Ovary (tissue), 9 donors: Measurements from ENCODE around the gene BRCA1. TPM values are rescaled to one million over a fixed set of nuclear protein-coding genes. Genes with fewer than 3 reads are reported as not detected.

ENCODE experiments used
- DNase-seq, 5 donors: peaks; one replicate each; pipeline ENCODE4 v3.0.0-alpha.2; 2019 to 2020
- H3K27ac ChIP-seq, 2 donors: fragments of 200-600 bp; one replicate each; pipeline versions ENCODE4 v1.5.1 to v1.8.0; 2019 to 2022
- H3K27me3 ChIP-seq: fragments of 200-600 bp; one replicate; pipeline ENCODE4 v1.8.0; 2022
- H3K36me3 ChIP-seq: fragments of 200-600 bp; sonication (generic); one replicate; pipeline ENCODE4 v1.5.1; 2019
- H3K4me1 ChIP-seq: one replicate; pipeline ENCODE4 v1.8.1; 2013; ENCODE audit warnings: mild to moderate bottlenecking, moderate library complexity; ENCODE audit not compliant: insufficient read depth
- H3K4me3 ChIP-seq: fragments of 200-600 bp; sonication (generic); one replicate; pipeline ENCODE4 v1.5.1; 2017
- H3K9me3 ChIP-seq, 2 donors: fragments of 200-600 bp in 1 of 2; sonication (generic) in 1 of 2; one replicate each; pipeline versions ENCODE4 v1.5.1 to v1.8.1; 2013 to 2019; ENCODE audit warnings: mild to moderate bottlenecking in 1 of 2, moderate library complexity in 1 of 2
- CTCF ChIP-seq, 3 donors: fragments of 450-650 bp in 2 of 3; fragments of 200-600 bp in 1 of 3; IDR thresholded peaks; one replicate each; pipeline versions ENCODE4 v1.5.1 to v1.8.0; 2016 to 2022; ENCODE audit warnings: antibody characterized with exemption in 3 of 3, mild to moderate bottlenecking in 1 of 3
- EP300 ChIP-seq: sonication (generic); formaldehyde crosslinking; IDR thresholded peaks from one replicate; pipeline ENCODE4 v1.6.1; 2017; ENCODE audit warnings: antibody characterized with exemption
- POLR2A ChIP-seq: fragments of 450-650 bp; IDR thresholded peaks from one replicate; pipeline ENCODE4 v1.6.1; 2017; ENCODE audit warnings: antibody characterized with exemption, mild to moderate bottlenecking, moderate library complexity
- WGBS, 3 donors: extraction: QIAGEN DNeasy Blood & Tissue Kit in 1 of 3; methylation state at CpG; one replicate each; pipeline versions ENCODE4 v1.1.5 to v1.1.7; 2013 to 2017; 5-methylcytosine and 5-hydroxymethylcytosine counted together
- intact Hi-C, 4 donors: fragments of 100-400 bp; cut with DNase I; formaldehyde crosslinking; loops; one replicate each; pipeline versions ENCODE4 v1.11.0 to v1.15.1; 2022 to 2023
- polyA plus RNA-seq, 2 donors: library from polyadenylated mRNA; stranded (reverse); fragments of 200-250 nt in 1 of 2; fragments of 350-450 nt in 1 of 2; fragmentation: Illumina TruSeq in 1 of 2; extraction: RNeasy Lipid Tissue Mini Kit (QIAGEN cat#74804) in 1 of 2; gene quantifications; one replicate each; pipeline ENCODE4 v1.2.3, GENCODE V29; 2013 to 2014
- total RNA-seq, 7 donors: library from RNA; depleted of rRNA in 2 of 7; stranded (reverse); fragments of >200 nt in 2 of 7; fragmentation: NEBNext Ultra II Directional in 3 of 7; extraction: Animal tissue kit (Norgen Biotek cat#: 25700) in 3 of 7; gene quantifications; one replicate each; pipeline versions ENCODE4 v1.1.0 to v1.2.4, GENCODE V29; 2016 to 2023
- donor health status: DM: no; HTN: no; CAD: no; lungs with moderate emphysema.
- donor health status: DM: no; HTN: no; CAD: no.
- donor health status: Bipolar disorder and iron deficiency.
- donor health status: DM: yes; HTN: yes; CAD: no.
- donor health status: DM: no; HTN: no; CAD: no.
- donor health status: DM: yes; HTN: yes; CAD: no.

The BRCA1 gene
- total and polyA plus RNA-seq, 9 donors, result 1.9 to 5.4 (median 4.8) TPM

GRCh38 chr17:43125967-43126910 is 1.1 kb upstream of the BRCA1 start:
- WGBS, 3 donors, result 78 to 85% (median 80%) methylated on average over 59 of the region's 59 CpGs
- peak in 3 of 5 donors; percentile 33 to 47 (median 40) for DNase-seq
- H3K27ac ChIP-seq, result peak overlapping the region in 1 of 2 donors; percentile 78
- H3K4me1 ChIP-seq, result peaks cover 8% of the 10 kb centered on the region
- H3K4me3 ChIP-seq, result peak overlapping the region; percentile 56
- no peaks in the 10 kb centered on the region for H3K36me3 ChIP-seq
- intact Hi-C loops, result loop anchor here in 2 of 4 donors (5.0 kb wide), 2 partner anchors 99 to 104 kb away; partner anchors contain the start of genes RND2 (in 1 of the 2) and VAT1 (in 1 of the 2)
- TF ChIP-seq EP300, result no peak
- TF ChIP-seq POLR2A, result no peak
- TF ChIP-seq CTCF (IDR thresholded peaks at IDR 0.05), result no peak
- no peaks in the 10 kb centered on the region for H3K27me3 ChIP-seq
- no peaks in the 10 kb centered on the region for H3K9me3 ChIP-seq

GRCh38 chr17:43118679-43119615 is 6.2 kb downstream of the BRCA1 start:
- Histone ChIP-seq H3K9me3 (no peaks in the 10 kb centered on the region), H3K36me3 (no peaks in the 10 kb centered on the region), H3K4me1 (peaks cover 3% of the 10 kb centered on the region), H3K27ac (no peak overlapping the region), H3K27me3 (no peaks in the 10 kb centered on the region), H3K4me3 (no peak overlapping the region)
- intact Hi-C loops, result no loop called here
- DNase-seq, result peak in 1 of 5 donors; percentile 13
- TF ChIP-seq CTCF (IDR thresholded peaks at IDR 0.05) (no peak), EP300 (no peak), POLR2A (no peak)
- WGBS, 3 donors, result 22 to 43% (median 25%) methylated on average over 14 of the region's 14 CpGs

GRCh38 chr17:43114151-43114552 is 11.0 kb downstream of the BRCA1 start:
- TF ChIP-seq EP300 (no peak), CTCF (IDR thresholded peaks at IDR 0.05) (no peak), POLR2A (no peak)
- intact Hi-C loops, result no loop called here
- 73 to 85% (median 81%) methylated on average over 2 of the region's 2 CpGs for WGBS, 3 donors
- DNase-seq, result no peak
- H3K36me3 ChIP-seq, result no peaks in the 10 kb centered on the region
- H3K4me3 ChIP-seq, result no peak overlapping the region
- no peak overlapping the region for H3K27ac ChIP-seq
- peaks cover 3% of the 10 kb centered on the region for H3K4me1 ChIP-seq
- no peaks in the 10 kb centered on the region for H3K9me3 ChIP-seq
- no peaks in the 10 kb centered on the region for H3K27me3 ChIP-seq

- Histone ChIP-seq H3K27ac (no peak overlapping the region), H3K9me3 (no peaks in the 10 kb centered on the region), H3K4me1 (no peaks in the 10 kb centered on the region), H3K4me3 (no peak overlapping the region), H3K27me3 (no peaks in the 10 kb centered on the region), H3K36me3 (no peaks in the 10 kb centered on the region)
- TF ChIP-seq CTCF (IDR thresholded peaks at IDR 0.05) (no peak), EP300 (no peak), POLR2A (no peak)
- 91 to 97% (median 92%) methylated on average over 1 of the region's 1 CpG for WGBS, 3 donors
- intact Hi-C loops, result no loop called here
- no peak for DNase-seq
Observed at GRCh38 chr17:43106552-43106951, 18.6 kb downstream of the BRCA1 start.
